BLaER1 (cell line): ENCODE results near the gene CRIM1.

ENCODE experiments used
- H3K27ac ChIP-seq: shearing (Covaris generic); formaldehyde crosslinking; 2 replicates; pipeline ENCODE4 v1.8.1; 2022
- H3K27me3 ChIP-seq: shearing (Covaris generic); formaldehyde crosslinking; 2 replicates; pipeline ENCODE4 v1.8.1; 2022
- H3K36me3 ChIP-seq: shearing (Covaris generic); formaldehyde crosslinking; 2 replicates; pipeline ENCODE4 v1.8.1; 2022
- H3K4me1 ChIP-seq: shearing (Covaris generic); formaldehyde crosslinking; 2 replicates; pipeline ENCODE4 v1.8.1; 2022
- H3K4me2 ChIP-seq: shearing (Covaris generic); formaldehyde crosslinking; 2 replicates; pipeline ENCODE4 v1.8.1; 2022
- H3K4me3 ChIP-seq: shearing (Covaris generic); formaldehyde crosslinking; 2 replicates; pipeline ENCODE4 v1.8.1; 2022
- H3K9ac ChIP-seq: shearing (Covaris generic); formaldehyde crosslinking; 2 replicates; pipeline ENCODE4 v1.8.1; 2022
- H3K9me3 ChIP-seq: shearing (Covaris generic); formaldehyde crosslinking; 2 replicates; pipeline ENCODE4 v1.8.1; 2022
- H4K20me1 ChIP-seq: shearing (Covaris generic); formaldehyde crosslinking; 2 replicates; pipeline ENCODE4 v1.8.1; 2022
- Cebpa-rat ChIP-seq: shearing (Covaris generic); IDR thresholded peaks from 2 replicates; pipeline ENCODE4 v1.8.1; 2022

CRIM1 gene

GRCh38 chr2:36430549-36430948, 75.0 kb downstream of the CRIM1 start:
- Histone ChIP-seq H3K27ac (no peak overlapping the region), H3K27me3 (no peaks in the 10 kb centered on the region), H3K4me2 (no peak overlapping the region), H3K4me1 (no peaks in the 10 kb centered on the region), H3K36me3 (0 out of 2 replicates have a peak, but pooled peaks cover 4% of the 10 kb centered on the region), H4K20me1 (peaks cover 20% of the 10 kb centered on the region; the same call in 1 of the 2 replicates), H3K9me3 (no peaks in the 10 kb centered on the region), H3K4me3 (no peak overlapping the region), H3K9ac (no peak overlapping the region)
- no peak for TF ChIP-seq Cebpa-rat

GRCh38 chr2:36432479-36432878, 76.9 kb downstream of the CRIM1 start:
- H3K27me3 ChIP-seq, result no peaks in the 10 kb centered on the region
- no peak overlapping the region for H3K27ac ChIP-seq
- no peak for TF ChIP-seq Cebpa-rat
- no peak overlapping the region for H3K4me2 ChIP-seq
- H3K9ac ChIP-seq, result no peak overlapping the region
- no peak overlapping the region for H3K4me3 ChIP-seq
- 0 out of 2 replicates have a peak, but pooled peaks cover 4% of the 10 kb centered on the region for H3K36me3 ChIP-seq
- peaks cover 20% of the 10 kb centered on the region; the same call in 1 of the 2 replicates for H4K20me1 ChIP-seq
- H3K9me3 ChIP-seq, result no peaks in the 10 kb centered on the region
- no peaks in the 10 kb centered on the region for H3K4me1 ChIP-seq

GRCh38 chr2:36433311-36434217, 78.0 kb downstream of the CRIM1 start:
- H3K36me3 ChIP-seq, result 0 out of 2 replicates have a peak, but pooled peaks cover 4% of the 10 kb centered on the region
- H3K4me3 ChIP-seq, result no peak overlapping the region
- H3K4me2 ChIP-seq, result no peak overlapping the region
- no peaks in the 10 kb centered on the region for H3K27me3 ChIP-seq
- H3K27ac ChIP-seq, result no peak overlapping the region
- no peaks in the 10 kb centered on the region for H3K9me3 ChIP-seq
- peaks cover 20% of the 10 kb centered on the region; the same call in 1 of the 2 replicates for H4K20me1 ChIP-seq
- TF ChIP-seq Cebpa-rat, result no peak
- no peak overlapping the region for H3K9ac ChIP-seq
- peaks cover 5% of the 10 kb centered on the region for H3K4me1 ChIP-seq

GRCh38 chr2:36438449-36438977, 82.9 kb downstream of the CRIM1 start:
- Histone ChIP-seq H3K27me3 (no peaks in the 10 kb centered on the region), H3K4me2 (peak overlapping the region; percentile 22; the same call in 1 of the 2 replicates), H3K27ac (no peak overlapping the region), H3K9ac (no peak overlapping the region), H3K4me1 (peaks cover 40% of the 10 kb centered on the region), H3K9me3 (no peaks in the 10 kb centered on the region), H3K36me3 (peaks cover 13% of the 10 kb centered on the region), H4K20me1 (0 out of 2 replicates have a peak, but pooled peaks cover 7% of the 10 kb centered on the region), H3K4me3 (no peak overlapping the region)
- TF ChIP-seq Cebpa-rat, result no peak

DNA sequence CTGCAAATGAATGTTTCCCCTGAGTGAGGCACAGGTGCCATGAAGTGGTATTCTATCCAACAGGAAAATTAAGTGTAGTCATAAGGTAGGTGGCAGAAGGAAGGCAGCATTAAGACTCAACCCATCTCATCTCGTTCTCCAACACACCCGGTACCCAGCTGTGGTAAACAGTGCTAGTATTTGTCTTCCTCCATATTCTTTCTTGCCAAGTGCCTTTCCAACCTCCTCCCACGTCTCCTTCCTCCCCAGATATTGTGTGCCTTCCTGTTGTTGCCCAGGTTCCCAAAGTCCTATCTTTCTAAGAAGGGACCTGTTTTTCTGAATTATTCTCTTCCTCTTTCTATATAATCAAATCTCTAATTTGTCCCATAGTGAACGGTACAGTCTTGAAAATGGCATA, 83.5 kb downstream of the CRIM1 start:
- Histone ChIP-seq H3K9me3 (no peaks in the 10 kb centered on the region), H3K4me1 (peaks cover 40% of the 10 kb centered on the region), H4K20me1 (0 out of 2 replicates have a peak, but pooled peaks cover 7% of the 10 kb centered on the region), H3K27ac (no peak overlapping the region), H3K4me3 (no peak overlapping the region), H3K9ac (no peak overlapping the region), H3K27me3 (no peaks in the 10 kb centered on the region), H3K4me2 (peak overlapping the region; percentile 22; the same call in 1 of the 2 replicates), H3K36me3 (peaks cover 18% of the 10 kb centered on the region)
- no peak for TF ChIP-seq Cebpa-rat

DNA sequence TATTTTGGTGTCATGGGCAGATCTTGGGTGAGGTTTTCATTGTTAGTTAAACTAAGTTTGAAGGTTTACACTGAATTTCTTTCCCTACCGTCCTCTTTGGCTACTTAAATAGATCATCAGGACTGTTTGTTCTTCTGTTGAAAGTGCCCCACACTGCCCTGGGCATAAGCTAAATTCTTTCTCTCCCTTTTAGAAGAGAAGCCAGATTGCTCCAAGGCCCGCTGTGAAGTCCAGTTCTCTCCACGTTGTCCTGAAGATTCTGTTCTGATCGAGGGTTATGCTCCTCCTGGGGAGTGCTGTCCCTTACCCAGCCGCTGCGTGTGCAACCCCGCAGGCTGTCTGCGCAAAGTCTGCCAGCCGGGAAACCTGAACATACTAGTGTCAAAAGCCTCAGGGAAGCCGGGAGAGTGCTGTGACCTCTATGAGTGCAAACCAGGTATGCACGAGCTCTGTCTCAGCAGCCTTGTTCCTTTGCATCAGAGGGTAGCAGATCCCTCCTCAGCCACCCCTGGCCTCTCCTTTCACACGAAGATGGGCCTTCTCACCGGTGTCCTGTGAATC, 85.6 kb downstream of the CRIM1 start:
- Histone ChIP-seq H3K4me3 (no peak overlapping the region), H3K36me3 (peaks cover 34% of the 10 kb centered on the region), H3K27me3 (no peaks in the 10 kb centered on the region), H4K20me1 (no peaks in the 10 kb centered on the region), H3K9ac (no peak overlapping the region), H3K4me2 (peak overlapping the region; percentile 64), H3K9me3 (no peaks in the 10 kb centered on the region), H3K4me1 (peaks cover 40% of the 10 kb centered on the region), H3K27ac (peak overlapping the region; percentile 61)
- no peak for TF ChIP-seq Cebpa-rat

DNA sequence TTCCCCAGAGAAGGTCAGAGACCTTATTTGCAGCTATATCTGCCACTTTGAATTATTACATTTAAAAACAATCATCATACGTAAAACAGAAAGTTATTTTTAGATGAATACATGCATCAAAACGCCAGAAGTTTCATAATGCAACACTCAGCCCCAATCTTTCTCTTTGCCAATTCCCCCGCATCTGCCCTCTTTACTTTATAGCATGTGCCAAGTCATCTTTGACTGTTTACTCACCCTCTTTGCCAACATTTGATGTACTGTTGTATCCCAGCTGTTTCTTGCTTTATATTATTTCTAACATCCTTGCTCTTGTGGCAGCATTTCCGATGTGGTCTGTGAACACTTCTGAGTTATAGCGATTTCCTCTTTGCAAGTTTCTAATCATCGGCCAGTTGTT, 86.2 kb downstream of the CRIM1 start:
- Histone ChIP-seq H3K9me3 (no peaks in the 10 kb centered on the region), H4K20me1 (no peaks in the 10 kb centered on the region), H3K36me3 (peaks cover 36% of the 10 kb centered on the region), H3K9ac (peak overlapping the region; percentile 32; the same call in 1 of the 2 replicates), H3K27me3 (no peaks in the 10 kb centered on the region), H3K4me3 (no peak overlapping the region), H3K4me1 (peaks cover 40% of the 10 kb centered on the region), H3K4me2 (peak overlapping the region; percentile 64), H3K27ac (peak overlapping the region; percentile 61)
- TF ChIP-seq Cebpa-rat, result no peak

- no peaks in the 10 kb centered on the region for H4K20me1 ChIP-seq
- TF ChIP-seq Cebpa-rat, result no peak
- H3K4me1 ChIP-seq, result peaks cover 26% of the 10 kb centered on the region
- no peak overlapping the region for H3K27ac ChIP-seq
- H3K4me2 ChIP-seq, result no peak overlapping the region
- H3K36me3 ChIP-seq, result peaks cover 55% of the 10 kb centered on the region
- no peaks in the 10 kb centered on the region for H3K9me3 ChIP-seq
- H3K27me3 ChIP-seq, result no peaks in the 10 kb centered on the region
- no peak overlapping the region for H3K4me3 ChIP-seq
- H3K9ac ChIP-seq, result no peak overlapping the region
Observed at GRCh38 chr2:36444216-36444936, 88.8 kb downstream of the CRIM1 start.

DNA sequence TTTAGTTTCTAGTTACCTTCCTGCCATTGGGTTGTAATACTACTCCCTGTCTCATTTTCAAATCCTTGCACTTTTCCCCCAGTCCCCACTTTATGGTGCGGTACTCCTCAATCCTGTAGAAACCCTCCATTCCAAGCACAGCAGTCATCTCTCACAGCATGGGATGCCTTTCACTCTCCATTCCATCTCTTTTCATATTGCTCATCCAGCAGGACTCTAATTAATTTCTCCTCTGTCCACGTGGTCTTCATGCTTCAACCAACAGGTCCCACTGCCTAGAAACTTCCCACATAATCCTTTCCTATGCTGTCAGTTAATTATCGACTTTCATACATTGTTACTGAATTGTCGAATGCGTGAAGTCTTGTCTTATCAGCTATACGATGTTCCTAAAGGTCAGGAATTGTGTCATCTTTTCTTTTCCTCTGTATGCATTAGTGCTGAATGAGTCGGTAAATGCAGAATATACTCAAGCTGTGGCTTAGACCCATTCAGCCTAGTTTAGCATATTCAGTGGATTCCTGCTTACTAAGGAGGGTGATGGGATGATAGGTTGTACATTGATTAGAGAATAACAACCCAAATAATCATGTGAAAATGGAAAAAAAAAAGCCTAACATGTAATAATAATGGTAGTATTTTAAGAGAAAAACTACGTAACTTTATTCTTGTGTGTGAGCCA, 89.7 kb downstream of the CRIM1 start:
- H3K4me2 ChIP-seq, result no peak overlapping the region
- peaks cover 56% of the 10 kb centered on the region for H3K36me3 ChIP-seq
- peaks cover 25% of the 10 kb centered on the region for H3K4me1 ChIP-seq
- H3K4me3 ChIP-seq, result no peak overlapping the region
- TF ChIP-seq Cebpa-rat, result no peak
- no peaks in the 10 kb centered on the region for H4K20me1 ChIP-seq
- H3K27me3 ChIP-seq, result no peaks in the 10 kb centered on the region
- H3K9me3 ChIP-seq, result no peaks in the 10 kb centered on the region
- no peak overlapping the region for H3K9ac ChIP-seq
- H3K27ac ChIP-seq, result no peak overlapping the region
